HG03565 (cell line): ENCODE measurements around the gene ATP11C.
"Not testable (repeated sequence)": the region's sequence is repeated elsewhere in the genome, so short reads cannot be mapped to it uniquely, and the experiment has no call there.

ENCODE experiments used
- ATAC-seq: cut with Tn5 transposase; IDR thresholded peaks from one replicate; pipeline ENCODE4 v1.9.1; 2021; ENCODE audit warnings: mild to moderate bottlenecking, moderate library complexity; ENCODE audit not compliant: unreplicated experiment

ATP11C gene

DNA sequence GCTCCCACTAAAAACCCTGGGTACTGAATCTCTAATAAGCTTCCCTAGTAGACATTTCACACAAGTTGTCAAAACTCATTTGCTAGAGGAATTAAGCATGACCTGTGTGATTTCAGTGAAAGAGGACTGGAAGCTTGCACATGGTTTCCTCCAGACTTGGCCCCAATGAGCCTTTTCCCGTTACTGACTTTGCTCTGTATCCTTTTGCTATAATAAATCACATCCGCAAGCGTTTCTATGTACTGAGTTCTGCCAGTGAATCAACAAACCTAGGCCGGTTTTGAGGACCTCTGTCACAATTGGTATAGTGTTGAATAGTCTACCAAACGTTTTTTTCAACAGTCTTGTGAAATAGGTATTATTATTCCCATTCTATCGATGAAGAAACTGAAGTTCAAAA, 8.2 kb downstream of the ATP11C start:
- no peak for ATAC-seq

GRCh38 chrX:139924069-139924695, 8.7 kb downstream of the ATP11C start:
- no peak for ATAC-seq

GRCh38 chrX:139921142-139921541, 11.7 kb downstream of the ATP11C start:
- ATAC-seq = not testable (repeated sequence)

DNA sequence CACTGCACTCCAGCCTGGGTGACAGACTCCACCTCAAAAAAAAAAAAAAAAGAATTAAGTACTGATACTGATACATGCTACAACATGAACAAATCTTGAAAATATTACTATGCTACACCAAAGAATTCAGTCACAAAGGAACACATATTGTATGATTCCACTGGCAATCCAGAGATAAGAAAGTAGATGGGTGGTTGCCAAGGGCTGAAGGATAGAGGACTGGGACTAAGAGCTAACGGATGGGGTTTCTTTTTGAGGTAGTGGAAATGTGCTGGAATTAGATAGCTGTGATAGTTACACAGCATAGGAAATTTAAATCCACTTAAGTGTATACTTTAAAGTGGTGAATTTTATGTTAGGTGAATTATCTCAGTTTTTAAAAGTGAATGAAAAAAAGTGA, 12.5 kb downstream of the ATP11C start:
- no peak for ATAC-seq

DNA sequence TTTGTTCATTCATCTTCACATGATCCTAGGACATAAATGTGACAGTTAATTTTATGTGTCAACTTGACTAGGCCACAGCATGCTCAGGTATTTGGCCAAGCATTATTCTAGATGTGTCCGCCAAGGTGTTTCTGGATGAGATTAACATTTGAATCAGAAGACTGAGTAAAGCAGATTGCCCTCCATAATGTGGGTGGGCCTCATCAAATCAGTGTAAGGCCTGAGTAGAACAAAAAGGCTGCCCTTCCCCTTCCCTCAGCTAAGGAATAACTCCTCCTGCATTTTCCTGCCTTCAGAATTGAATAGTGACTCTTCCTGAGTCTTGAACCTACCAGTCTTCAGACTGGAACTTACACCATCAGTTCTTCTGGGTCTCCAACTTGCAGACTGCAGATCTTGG, 18.4 kb downstream of the ATP11C start:
- no peak for ATAC-seq

GRCh38 chrX:139909712-139910111, 23.1 kb downstream of the ATP11C start:
- no peak for ATAC-seq

GRCh38 chrX:139907078-139907477, 25.8 kb downstream of the ATP11C start:
- no peak for ATAC-seq

- no peak for ATAC-seq
Observed at GRCh38 chrX:139905743-139906142, 27.1 kb downstream of the ATP11C start.

DNA sequence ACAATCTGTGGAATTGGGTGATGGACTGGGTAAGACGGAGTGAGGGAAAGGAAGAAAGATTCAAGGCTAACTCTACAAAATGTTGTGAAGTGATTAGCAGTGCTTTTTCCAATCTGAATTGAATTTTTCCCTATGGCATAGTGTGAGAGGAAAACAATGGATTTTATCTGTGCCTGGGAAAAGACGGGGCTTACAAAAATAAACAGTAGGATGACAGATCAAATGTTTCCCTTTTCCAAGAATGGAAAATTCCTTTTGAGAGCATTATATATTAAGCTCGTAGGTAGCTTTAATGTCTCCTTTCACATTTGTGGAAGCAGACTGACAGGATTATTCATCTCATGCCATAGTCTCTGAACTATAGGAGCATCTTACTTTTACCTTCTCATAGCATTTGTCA, 27.8 kb downstream of the ATP11C start:
- no peak for ATAC-seq

DNA sequence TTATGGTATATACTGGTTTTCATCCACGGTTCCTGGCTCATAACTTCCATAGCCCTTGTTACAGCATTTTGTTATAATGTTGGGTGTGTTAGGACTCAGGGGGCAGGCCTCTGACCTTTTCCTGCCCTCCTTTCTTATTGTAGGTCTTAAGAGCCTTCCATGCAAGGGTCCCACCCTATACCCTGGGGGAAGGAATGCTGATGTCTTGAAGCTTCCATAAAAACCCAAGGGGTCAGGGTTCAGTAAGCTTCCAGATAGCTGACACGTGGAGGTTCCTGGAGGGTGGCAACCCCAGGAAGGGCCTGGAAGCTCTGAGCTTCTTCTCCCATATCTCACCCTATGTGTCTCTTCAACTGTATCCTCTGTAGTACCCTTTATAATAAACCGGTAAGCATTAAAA, 29.6 kb downstream of the ATP11C start:
- ATAC-seq = no peak

GRCh38 chrX:139902559-139902958, 30.3 kb downstream of the ATP11C start:
- ATAC-seq = no peak

- no peak for ATAC-seq
Observed at GRCh38 chrX:139898334-139898733, 34.5 kb downstream of the ATP11C start.

- ATAC-seq = peak; percentile 82
Observed at GRCh38 chrX:139892512-139892911, 40.3 kb downstream of the ATP11C start.

- ATAC-seq = no peak
Observed at GRCh38 chrX:139890991-139891700, 41.7 kb downstream of the ATP11C start.

DNA sequence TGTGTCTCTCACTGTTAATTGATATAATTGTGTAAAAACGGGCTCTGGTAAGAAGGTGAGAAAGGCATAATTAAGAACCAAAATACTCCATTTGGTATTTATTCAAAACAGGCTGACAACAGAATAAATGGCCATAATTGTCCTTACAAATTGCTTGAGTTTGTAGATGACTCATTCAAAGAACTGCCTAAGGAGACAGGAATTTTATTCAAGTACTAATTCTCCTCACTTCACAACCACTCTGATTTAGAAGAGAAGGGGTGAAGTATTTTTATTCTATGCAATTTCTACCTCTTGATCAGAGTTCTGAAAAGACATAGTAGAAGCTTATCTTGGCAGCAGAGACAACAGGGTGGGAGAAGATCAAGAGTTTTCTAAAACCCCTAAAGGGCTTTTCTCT, 43.1 kb downstream of the ATP11C start:
- ATAC-seq = no peak

GRCh38 chrX:139883984-139884383, 48.9 kb downstream of the ATP11C start:
- no peak for ATAC-seq

DNA sequence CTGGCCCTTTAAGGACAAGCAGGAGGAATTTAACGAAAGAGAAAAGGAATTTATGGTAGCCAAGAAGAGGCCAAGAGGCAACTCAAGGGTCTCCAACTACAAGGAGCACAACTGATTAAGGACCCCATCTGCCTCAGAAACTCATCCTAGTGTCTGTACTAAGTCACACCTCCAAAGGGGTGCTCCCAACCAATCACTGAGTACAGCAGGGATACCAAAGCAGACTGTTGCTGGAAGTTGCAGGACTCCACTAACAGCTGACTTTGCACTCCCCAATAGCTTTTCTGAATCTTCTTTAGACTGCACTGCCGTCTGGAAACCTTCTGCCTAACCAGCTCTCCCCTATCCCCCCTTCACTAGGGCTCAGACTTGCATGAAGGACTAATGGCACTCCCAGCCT, 50.6 kb downstream of the ATP11C start:
- ATAC-seq = no peak

GRCh38 chrX:139881572-139881971, 51.3 kb downstream of the ATP11C start:
- ATAC-seq = no peak

GRCh38 chrX:139881130-139881529, 51.7 kb downstream of the ATP11C start:
- ATAC-seq = no peak

DNA sequence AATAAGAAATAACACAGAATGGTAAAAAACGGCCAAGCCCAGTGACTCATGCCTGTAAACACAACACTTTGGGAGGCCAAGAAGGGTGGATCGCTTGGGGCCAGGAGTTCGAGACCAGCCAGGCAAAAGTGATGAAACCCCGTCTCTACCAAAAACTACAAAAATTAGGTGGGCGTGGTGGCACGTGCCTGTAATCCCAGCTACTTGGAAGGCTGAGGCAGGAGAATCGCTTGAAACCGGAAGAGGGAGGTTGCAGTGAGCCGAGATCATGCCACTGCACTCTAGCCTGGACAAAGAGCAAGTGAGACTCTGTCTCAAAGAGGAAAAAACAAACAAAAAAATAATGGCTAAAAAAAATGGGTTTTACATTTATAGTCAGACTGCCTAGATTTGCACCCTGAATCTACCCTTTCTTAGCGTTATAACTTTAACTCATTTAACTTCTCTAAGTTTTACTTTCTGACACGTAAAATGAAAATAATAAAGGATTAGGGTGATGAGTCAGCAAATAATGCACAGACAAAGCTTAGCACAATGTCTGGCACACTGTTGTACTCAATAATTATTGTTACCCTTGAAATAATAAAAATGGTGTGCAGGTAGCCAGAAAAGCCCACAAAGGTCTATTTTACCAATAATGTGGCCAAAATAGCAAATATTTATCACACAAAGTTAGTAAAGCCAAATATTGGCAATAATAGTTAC, 55.0 kb downstream of the ATP11C start:
- no peak for ATAC-seq

GRCh38 chrX:139875841-139876240, 57.0 kb downstream of the ATP11C start:
- no peak for ATAC-seq

- no peak for ATAC-seq
Observed at GRCh38 chrX:139869796-139870195, 63.1 kb downstream of the ATP11C start.
